Smooth muscle cell (in vitro differentiated cells): ENCODE results near the gene GAB3. TPM values are rescaled to one million over a fixed set of nuclear protein-coding genes. Genes with fewer than 3 reads are reported as not detected.

Experiments used
- DNase-seq: peaks from one replicate; lab custom pipeline; 2025; ENCODE audit not compliant: unreplicated experiment; lab: John Stamatoyannopoulos, UW
- H2AFZ ChIP-seq: fragments of 200-600 bp; sonication (generic); 2 replicates; pipeline ENCODE4 v1.6.0; 2016; ENCODE audit warnings: antibody characterized with exemption, low read depth, mild to moderate bottlenecking
- H3F3A ChIP-seq: fragments of 200-600 bp; sonication (generic); 2 replicates; pipeline ENCODE4 v1.6.0; 2017; ENCODE audit warnings: antibody characterized with exemption, low read depth
- H3K27ac ChIP-seq: fragments of 200-600 bp; sonication (generic); 2 replicates; pipeline ENCODE4 v1.5.1; 2016; ENCODE audit warnings: low read depth, mild to moderate bottlenecking
- H3K27me3 ChIP-seq: fragments of 200-600 bp; sonication (generic); 2 replicates; pipeline ENCODE4 v1.6.1; 2016; ENCODE audit warnings: low read depth, mild to moderate bottlenecking
- H3K36me3 ChIP-seq: fragments of 200-600 bp; sonication (generic); 2 replicates; pipeline ENCODE4 v1.5.1; 2016; ENCODE audit warnings: low read depth
- H3K4me1 ChIP-seq: fragments of 200-600 bp; sonication (generic); 2 replicates; pipeline ENCODE4 v1.5.1; 2016; ENCODE audit warnings: low read depth
- H3K4me2 ChIP-seq: fragments of 200-600 bp; sonication (generic); 2 replicates; pipeline ENCODE4 v1.6.0; 2016; ENCODE audit warnings: mild to moderate bottlenecking
- H3K4me3 ChIP-seq: fragments of 200-600 bp; sonication (generic); 2 replicates; pipeline ENCODE4 v1.5.1; 2016; ENCODE audit warnings: mild to moderate bottlenecking
- H3K79me2 ChIP-seq: fragments of 200-600 bp; sonication (generic); 2 replicates; pipeline ENCODE4 v1.6.0; 2016; ENCODE audit warnings: low read depth, mild to moderate bottlenecking
- H3K9ac ChIP-seq: fragments of 200-600 bp; sonication (generic); 2 replicates; pipeline ENCODE4 v1.6.0; 2016; ENCODE audit warnings: low read depth
- H3K9me3 ChIP-seq: fragments of 200-600 bp; sonication (generic); replicated peaks from 2 replicates; pipeline ENCODE4 v1.5.1; 2016; ENCODE audit warnings: low read depth
- H4K20me1 ChIP-seq: fragments of 200-600 bp; sonication (generic); 2 replicates; pipeline ENCODE4 v1.6.0; 2016; ENCODE audit warnings: low read depth
- WGBS: methylation state at CpG from one replicate; pipeline ENCODE4 v1.1.7; 2016; ENCODE audit warnings: low lambda C conversion rate; 5-methylcytosine and 5-hydroxymethylcytosine counted together
- polyA plus RNA-seq: library from polyadenylated mRNA; unstranded; fragments of >200 nt; fragmentation: Nextera tagmentation; extraction: Ambion mirVana; gene quantifications from 2 replicates; pipeline ENCODE4 v1.2.1, GENCODE V29; 2016
- total RNA-seq: library from RNA; depleted of rRNA; stranded (reverse); fragments of >200 nt; gene quantifications from 2 replicates; pipeline ENCODE4 v1.2.3, GENCODE V29; 2014
- TF ChIP-seq, protein P1 (sequence below): fragments of 200-600 bp; sonication (generic); IDR thresholded peaks from 2 replicates; pipeline ENCODE4 v1.5.1; 2017; ENCODE audit warnings: borderline replicate concordance, mild to moderate bottlenecking, antibody characterized with exemption; ENCODE audit not compliant: insufficient read depth, poor library complexity, severe bottlenecking

The GAB3 gene
- total and polyA plus RNA-seq, 2 experiments from 2014 or later, result 0.39 to 0.72 TPM

DNA sequence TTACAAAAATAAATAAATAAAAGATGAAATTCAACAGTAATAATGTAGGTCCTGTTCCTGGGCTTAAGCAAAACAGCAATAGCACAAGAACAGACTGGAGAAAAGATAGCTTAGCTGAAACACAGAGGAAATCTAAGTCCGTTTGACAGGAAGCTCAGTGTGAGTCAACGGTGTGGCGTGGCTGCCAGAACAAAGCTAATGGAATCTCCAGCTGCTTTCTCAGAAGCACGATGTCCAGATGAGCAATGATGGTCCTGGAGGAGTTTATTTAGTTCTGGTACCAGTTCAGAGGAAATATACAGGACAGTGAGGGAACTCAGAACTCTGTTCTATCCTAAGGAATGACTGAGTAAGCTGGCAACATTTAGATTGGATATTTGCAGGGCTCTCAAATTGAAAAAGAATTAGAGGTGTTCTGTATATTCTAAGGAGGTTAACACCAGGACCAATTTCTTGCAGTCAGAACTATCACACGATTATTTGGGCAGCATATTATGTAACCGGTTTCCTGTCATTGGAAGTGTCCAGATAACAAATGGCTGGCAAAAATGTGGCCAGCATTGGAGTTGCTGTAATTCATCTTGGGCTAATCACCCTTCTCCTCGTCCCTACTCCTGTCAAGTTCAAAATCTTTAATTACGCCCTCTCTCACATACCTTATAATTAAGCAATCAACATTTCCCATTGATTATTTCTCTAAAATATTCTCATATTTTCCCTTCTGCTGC lies 12.7 kb downstream of the GAB3 start:
- TF ChIP-seq, protein P1, sequence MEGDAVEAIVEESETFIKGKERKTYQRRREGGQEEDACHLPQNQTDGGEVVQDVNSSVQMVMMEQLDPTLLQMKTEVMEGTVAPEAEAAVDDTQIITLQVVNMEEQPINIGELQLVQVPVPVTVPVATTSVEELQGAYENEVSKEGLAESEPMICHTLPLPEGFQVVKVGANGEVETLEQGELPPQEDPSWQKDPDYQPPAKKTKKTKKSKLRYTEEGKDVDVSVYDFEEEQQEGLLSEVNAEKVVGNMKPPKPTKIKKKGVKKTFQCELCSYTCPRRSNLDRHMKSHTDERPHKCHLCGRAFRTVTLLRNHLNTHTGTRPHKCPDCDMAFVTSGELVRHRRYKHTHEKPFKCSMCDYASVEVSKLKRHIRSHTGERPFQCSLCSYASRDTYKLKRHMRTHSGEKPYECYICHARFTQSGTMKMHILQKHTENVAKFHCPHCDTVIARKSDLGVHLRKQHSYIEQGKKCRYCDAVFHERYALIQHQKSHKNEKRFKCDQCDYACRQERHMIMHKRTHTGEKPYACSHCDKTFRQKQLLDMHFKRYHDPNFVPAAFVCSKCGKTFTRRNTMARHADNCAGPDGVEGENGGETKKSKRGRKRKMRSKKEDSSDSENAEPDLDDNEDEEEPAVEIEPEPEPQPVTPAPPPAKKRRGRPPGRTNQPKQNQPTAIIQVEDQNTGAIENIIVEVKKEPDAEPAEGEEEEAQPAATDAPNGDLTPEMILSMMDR, result no peak
- Histone ChIP-seq H3K4me2 (no peak overlapping the region), H3K9ac (no peak overlapping the region), H3K4me1 (no peaks in the 10 kb centered on the region), H3K36me3 (no peaks in the 10 kb centered on the region), H2AFZ (no peak overlapping the region), H3K27me3 (no peaks in the 10 kb centered on the region), H3K79me2 (no peaks in the 10 kb centered on the region), H4K20me1 (no peaks in the 10 kb centered on the region), H3K27ac (peak overlapping the region; percentile 90), H3K4me3 (no peak overlapping the region), H3F3A (no peaks in the 10 kb centered on the region), H3K9me3 (no peaks in the 10 kb centered on the region)
- DNase-seq, result no peak
- 47% methylated on average over 8 of the region's 8 CpGs for WGBS

DNA sequence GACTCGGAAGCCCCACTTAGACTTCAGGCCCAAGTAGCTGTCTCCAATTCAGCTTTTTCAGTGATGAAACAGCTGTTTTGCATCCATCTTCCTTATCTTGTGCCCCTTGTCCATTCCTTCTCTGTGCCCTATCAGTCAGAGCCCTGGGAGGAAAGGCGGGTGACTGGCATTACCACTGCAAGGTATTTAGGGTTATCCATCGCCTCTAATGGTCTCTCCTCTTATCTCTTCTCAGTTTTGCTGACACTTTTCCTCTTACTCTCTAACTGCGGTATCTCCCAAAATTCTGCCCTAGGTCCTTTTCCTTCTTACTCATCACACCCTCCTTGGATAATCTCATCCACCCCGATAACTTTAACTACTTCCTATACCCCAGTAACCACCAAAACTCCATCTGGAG lies 13.7 kb downstream of the GAB3 start:
- DNase-seq, result no peak
- Histone ChIP-seq H2AFZ (no peak overlapping the region), H3K9me3 (no peaks in the 10 kb centered on the region), H4K20me1 (no peaks in the 10 kb centered on the region), H3K27ac (peak overlapping the region; percentile 90), H3K4me3 (no peak overlapping the region), H3K4me1 (no peaks in the 10 kb centered on the region), H3K4me2 (no peak overlapping the region), H3K36me3 (no peaks in the 10 kb centered on the region), H3K9ac (no peak overlapping the region), H3K79me2 (no peaks in the 10 kb centered on the region), H3K27me3 (no peaks in the 10 kb centered on the region), H3F3A (no peaks in the 10 kb centered on the region)
- 84% methylated on average over 5 of the region's 5 CpGs for WGBS
- TF ChIP-seq, protein P1, result no peak

DNA sequence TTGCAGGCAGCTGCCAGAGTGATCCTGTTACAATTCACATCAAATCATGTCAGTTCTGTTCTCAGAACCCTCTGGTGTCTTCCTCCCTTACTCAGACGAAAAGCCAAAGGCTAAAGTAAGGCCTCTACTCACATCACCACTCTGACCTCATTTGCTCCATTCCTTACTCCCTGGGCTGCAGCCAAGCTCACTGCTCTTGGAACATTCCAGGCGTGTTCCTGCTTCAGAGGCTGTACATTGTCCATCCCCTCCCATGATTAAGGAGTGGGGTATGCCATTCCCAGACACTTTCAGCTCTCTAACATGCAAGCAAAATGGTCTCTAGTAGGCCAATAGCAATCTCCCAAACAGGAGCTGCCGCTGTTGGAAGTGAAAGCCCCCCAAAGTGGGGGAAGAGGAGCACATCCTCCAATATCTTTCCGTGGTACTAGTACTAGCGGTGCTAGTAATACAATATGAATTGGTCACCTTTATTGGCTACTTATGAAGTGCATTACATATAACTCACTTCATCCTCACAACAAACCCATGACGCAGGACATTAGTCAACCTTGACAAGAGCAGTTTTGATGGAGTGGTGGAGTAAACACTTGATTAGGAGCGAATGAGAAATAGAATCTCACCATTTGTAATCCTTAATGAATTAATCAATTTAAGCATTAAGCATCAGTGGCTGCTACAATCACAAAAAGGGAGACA lies 15.0 kb downstream of the GAB3 start:
- no peak overlapping the region for H2AFZ ChIP-seq
- H3K9ac ChIP-seq, result peak overlapping the region; percentile 50
- no peak for DNase-seq
- 56% methylated on average over 7 of the region's 7 CpGs for WGBS
- H3K36me3 ChIP-seq, result no peaks in the 10 kb centered on the region
- H4K20me1 ChIP-seq, result no peaks in the 10 kb centered on the region
- no peaks in the 10 kb centered on the region for H3K27me3 ChIP-seq
- H3K4me2 ChIP-seq, result peak overlapping the region; percentile 29
- H3K4me1 ChIP-seq, result no peaks in the 10 kb centered on the region
- H3K79me2 ChIP-seq, result no peaks in the 10 kb centered on the region
- no peak overlapping the region for H3K4me3 ChIP-seq
- TF ChIP-seq, protein P1, result no peak
- peak overlapping the region; percentile 90 for H3K27ac ChIP-seq
- H3F3A ChIP-seq, result no peaks in the 10 kb centered on the region
- no peaks in the 10 kb centered on the region for H3K9me3 ChIP-seq
